Type B pancreatic cell (in vitro differentiated cells): ENCODE data around the gene TEF. TPM values are rescaled to one million over a fixed set of nuclear protein-coding genes. Genes with fewer than 3 reads are reported as not detected.

Experiments used
- DNase-seq: peaks from one replicate; pipeline ENCODE4 v3.0.0; 2021; ENCODE audit warnings: mixed read lengths; ENCODE audit not compliant: unreplicated experiment; ENCODE audit errors: extremely low spot score
- H3K27ac Mint-ChIP-seq: 2 replicates; pipeline ENCODE4 v1.8.0; 2021; ENCODE audit warnings: mild to moderate bottlenecking, mixed read lengths
- H3K27me3 Mint-ChIP-seq: 2 replicates; pipeline ENCODE4 v1.8.0; 2021; ENCODE audit warnings: mixed read lengths
- H3K36me3 Mint-ChIP-seq: 2 replicates; pipeline ENCODE4 v1.8.0; 2021; ENCODE audit warnings: mixed read lengths
- H3K4me1 Mint-ChIP-seq: one replicate; pipeline ENCODE4 v1.8.0; 2021; ENCODE audit warnings: mixed read lengths; ENCODE audit not compliant: unreplicated experiment
- H3K4me3 Mint-ChIP-seq: 2 replicates; pipeline ENCODE4 v1.8.0; 2021; ENCODE audit warnings: mild to moderate bottlenecking, mixed read lengths
- H3K9me3 Mint-ChIP-seq: 2 replicates; pipeline ENCODE4 v1.8.0; 2021; ENCODE audit warnings: mixed read lengths
- total RNA-seq: library from RNA; stranded (reverse); gene quantifications from 2 replicates; pipeline ENCODE4 v1.2.1, GENCODE V29; 2021; ENCODE audit warnings: low replicate concordance
- TF ChIP-seq, protein P1 (sequence below): fragments of 200-600 bp; sonication (generic); conservative IDR thresholded peaks from 2 replicates; pipeline ENCODE4 v1.5.0; 2021; ENCODE audit warnings: antibody characterized with exemption, mild to moderate bottlenecking

The TEF gene
- total RNA-seq, 1 donor from 2014 or later = 10.5 TPM

DNA sequence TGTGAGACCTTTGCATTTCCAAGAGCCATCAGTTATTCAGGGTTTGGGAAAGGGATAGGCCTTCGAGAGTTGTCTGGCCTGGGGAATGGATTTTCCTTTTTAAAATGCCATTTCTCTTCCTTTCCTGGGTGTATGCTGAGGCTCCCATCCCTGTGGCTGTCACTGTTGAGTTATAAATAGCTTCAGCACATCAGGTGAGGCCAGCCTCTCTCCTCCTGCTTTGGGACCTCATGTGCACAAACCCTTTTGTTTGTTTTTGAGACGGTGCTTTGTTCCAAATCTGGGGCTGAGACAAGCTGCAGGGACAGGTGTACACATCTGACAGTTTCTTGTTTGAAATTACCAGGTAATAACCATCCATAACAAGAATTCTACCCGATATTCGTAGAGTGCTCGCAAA lies 1.3 kb downstream of the TEF start:
- Mint-ChIP-seq H3K4me3 (peak overlapping the region; percentile 93), H3K9me3 (no peaks in the 10 kb centered on the region), H3K36me3 (no peaks in the 10 kb centered on the region), H3K27me3 (no peaks in the 10 kb centered on the region), H3K4me1 (peaks cover 14% of the 10 kb centered on the region), H3K27ac (peak overlapping the region; percentile 50)
- TF ChIP-seq, protein P1, sequence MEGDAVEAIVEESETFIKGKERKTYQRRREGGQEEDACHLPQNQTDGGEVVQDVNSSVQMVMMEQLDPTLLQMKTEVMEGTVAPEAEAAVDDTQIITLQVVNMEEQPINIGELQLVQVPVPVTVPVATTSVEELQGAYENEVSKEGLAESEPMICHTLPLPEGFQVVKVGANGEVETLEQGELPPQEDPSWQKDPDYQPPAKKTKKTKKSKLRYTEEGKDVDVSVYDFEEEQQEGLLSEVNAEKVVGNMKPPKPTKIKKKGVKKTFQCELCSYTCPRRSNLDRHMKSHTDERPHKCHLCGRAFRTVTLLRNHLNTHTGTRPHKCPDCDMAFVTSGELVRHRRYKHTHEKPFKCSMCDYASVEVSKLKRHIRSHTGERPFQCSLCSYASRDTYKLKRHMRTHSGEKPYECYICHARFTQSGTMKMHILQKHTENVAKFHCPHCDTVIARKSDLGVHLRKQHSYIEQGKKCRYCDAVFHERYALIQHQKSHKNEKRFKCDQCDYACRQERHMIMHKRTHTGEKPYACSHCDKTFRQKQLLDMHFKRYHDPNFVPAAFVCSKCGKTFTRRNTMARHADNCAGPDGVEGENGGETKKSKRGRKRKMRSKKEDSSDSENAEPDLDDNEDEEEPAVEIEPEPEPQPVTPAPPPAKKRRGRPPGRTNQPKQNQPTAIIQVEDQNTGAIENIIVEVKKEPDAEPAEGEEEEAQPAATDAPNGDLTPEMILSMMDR = no peak
- DNase-seq = no peak

DNA sequence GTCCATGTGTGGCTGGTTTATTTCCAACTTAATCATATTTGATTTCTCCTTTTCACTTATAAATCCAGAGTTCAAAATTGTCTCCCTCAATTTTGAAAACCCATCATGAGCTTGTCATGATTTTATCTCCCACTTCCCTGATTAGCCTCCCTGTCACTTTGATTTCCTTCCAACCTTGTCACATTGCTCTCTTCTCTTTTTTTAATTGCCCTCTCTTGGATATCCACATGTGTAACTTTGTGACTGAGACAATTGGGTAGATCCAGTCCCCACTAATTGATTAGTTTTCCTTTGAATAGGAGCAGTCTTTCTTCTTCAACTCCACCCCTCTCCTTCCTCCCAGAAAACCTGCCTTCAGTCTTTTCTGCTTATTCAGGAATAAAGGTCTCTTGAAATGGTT lies 2.4 kb downstream of the TEF start:
- TF ChIP-seq, protein P1 = no peak
- no peak for DNase-seq
- peak overlapping the region; percentile 71 for H3K4me3 Mint-ChIP-seq
- H3K4me1 Mint-ChIP-seq = peaks cover 14% of the 10 kb centered on the region
- H3K27me3 Mint-ChIP-seq = no peaks in the 10 kb centered on the region
- H3K36me3 Mint-ChIP-seq = no peaks in the 10 kb centered on the region
- H3K27ac Mint-ChIP-seq = no peak overlapping the region
- no peaks in the 10 kb centered on the region for H3K9me3 Mint-ChIP-seq

GRCh38 chr22:41387341-41387740 lies 5.6 kb downstream of the TEF start:
- H3K9me3 Mint-ChIP-seq = no peaks in the 10 kb centered on the region
- H3K4me1 Mint-ChIP-seq = peaks cover 7% of the 10 kb centered on the region
- TF ChIP-seq, protein P1 = no peak
- peaks cover 4% of the 10 kb centered on the region for H3K36me3 Mint-ChIP-seq
- DNase-seq = no peak
- H3K27ac Mint-ChIP-seq = no peak overlapping the region
- H3K27me3 Mint-ChIP-seq = no peaks in the 10 kb centered on the region
- H3K4me3 Mint-ChIP-seq = no peak overlapping the region

GRCh38 chr22:41394012-41394356 lies 12.2 kb downstream of the TEF start:
- no peak overlapping the region for H3K27ac Mint-ChIP-seq
- no peaks in the 10 kb centered on the region for H3K27me3 Mint-ChIP-seq
- TF ChIP-seq, protein P1 = no peak
- no peak overlapping the region for H3K4me3 Mint-ChIP-seq
- H3K9me3 Mint-ChIP-seq = no peaks in the 10 kb centered on the region
- H3K36me3 Mint-ChIP-seq = peaks cover 4% of the 10 kb centered on the region
- no peaks in the 10 kb centered on the region for H3K4me1 Mint-ChIP-seq
- DNase-seq = no peak

DNA sequence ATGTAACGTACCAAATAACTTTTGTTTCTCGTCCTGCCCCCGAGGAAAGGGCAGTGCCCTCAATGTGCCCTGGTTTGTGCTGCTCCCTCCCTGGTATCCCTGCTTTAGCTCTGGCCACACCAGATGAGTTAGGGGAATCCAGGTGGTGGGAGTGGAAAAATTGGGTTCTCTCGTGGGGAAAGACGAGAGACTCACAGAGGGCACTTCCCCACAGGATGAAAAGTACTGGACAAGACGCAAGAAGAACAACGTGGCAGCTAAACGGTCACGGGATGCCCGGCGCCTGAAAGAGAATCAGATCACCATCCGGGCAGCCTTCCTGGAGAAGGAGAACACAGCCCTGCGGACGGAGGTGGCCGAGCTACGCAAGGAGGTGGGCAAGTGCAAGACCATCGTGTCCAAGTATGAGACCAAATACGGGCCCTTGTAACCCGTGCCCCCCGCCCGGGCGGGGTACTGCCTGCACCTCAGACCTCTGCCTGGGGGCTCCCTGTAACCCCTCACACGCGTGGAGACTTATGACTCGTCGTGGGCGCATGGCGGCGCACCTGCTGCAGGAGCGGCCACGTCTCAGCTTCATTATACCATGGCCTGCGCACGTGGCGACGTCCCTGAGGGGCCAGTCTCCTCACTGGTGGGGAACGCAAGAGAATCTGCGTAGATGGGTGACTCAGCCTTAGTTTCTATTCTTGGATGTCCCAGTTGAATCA lies 13.9 kb downstream of the TEF start:
- TF ChIP-seq, protein P1 = no peak
- H3K36me3 Mint-ChIP-seq = no peaks in the 10 kb centered on the region
- H3K27ac Mint-ChIP-seq = no peak overlapping the region
- no peak overlapping the region for H3K4me3 Mint-ChIP-seq
- no peaks in the 10 kb centered on the region for H3K27me3 Mint-ChIP-seq
- H3K4me1 Mint-ChIP-seq = no peaks in the 10 kb centered on the region
- no peak for DNase-seq
- H3K9me3 Mint-ChIP-seq = no peaks in the 10 kb centered on the region
